GM18951 (cell line): Measurements from ENCODE around the gene TTC9.

ENCODE experiments used
- POLR2A ChIP-seq: IDR thresholded peaks from 4 replicates; pipeline ENCODE4 v1.6.1; 2011; ENCODE audit warnings: mild to moderate bottlenecking; ENCODE audit not compliant: insufficient read length, insufficient read depth; ENCODE audit errors: extremely low read depth
- in situ Hi-C: fragments of 300-500 bp; cut with MboI; formaldehyde crosslinking; loops from one replicate; pipeline ENCODE4 v1.12.0; 2022; ENCODE audit warnings: low sequenced_read_pairs, mixed read lengths, inconsistent platforms; ENCODE audit not compliant: unreplicated experiment

TTC9 gene

GRCh38 chr14:70680748-70681147 lies 39.0 kb downstream of the TTC9 start:
- in situ Hi-C loops: no loop called here
- TF ChIP-seq POLR2A: no peak

GRCh38 chr14:70683983-70684382 lies 42.3 kb downstream of the TTC9 start:
- in situ Hi-C loops: no loop called here
- TF ChIP-seq POLR2A: no peak

GRCh38 chr14:70685474-70686197 lies 43.9 kb downstream of the TTC9 start:
- in situ Hi-C loops: no loop called here
- no peak for TF ChIP-seq POLR2A

- in situ Hi-C loops: no loop called here
- TF ChIP-seq POLR2A: no peak
These were observed 50.5 kb downstream of the TTC9 start for GRCh38 chr14:70692210-70692609.

- TF ChIP-seq POLR2A: no peak
- in situ Hi-C loops: no loop called here
These were observed 54.3 kb downstream of the TTC9 start for GRCh38 chr14:70696026-70696425.

GRCh38 chr14:70697701-70698100 lies 56.0 kb downstream of the TTC9 start:
- no peak for TF ChIP-seq POLR2A
- in situ Hi-C loops: no loop called here

GRCh38 chr14:70698288-70698687 lies 56.6 kb downstream of the TTC9 start:
- TF ChIP-seq POLR2A: no peak
- in situ Hi-C loops: no loop called here

- no peak for TF ChIP-seq POLR2A
- in situ Hi-C loops: loop anchor here (25.0 kb wide), 1 partner anchor 263 kb away; no protein-coding TSS in a partner anchor
These were observed 57.9 kb downstream of the TTC9 start for GRCh38 chr14:70699646-70700045.

- in situ Hi-C loops: loop anchor here (25.0 kb wide), 1 partner anchor 261 kb away; no protein-coding TSS in a partner anchor
These were observed 59.4 kb downstream of the TTC9 start for GRCh38 chr14:70700955-70701585.

GRCh38 chr14:70701610-70702009 lies 59.9 kb downstream of the TTC9 start:
- no peak for TF ChIP-seq POLR2A
- in situ Hi-C loops: loop anchor here (25.0 kb wide), 1 partner anchor 261 kb away; no protein-coding TSS in a partner anchor

More at GRCh38 chr14:70700955-70701585, 59.4 kb downstream of the TTC9 start:
- no peak for TF ChIP-seq POLR2A

GRCh38 chr14:70702161-70702560 lies 60.4 kb downstream of the TTC9 start:
- in situ Hi-C loops: loop anchor here (25.0 kb wide), 1 partner anchor 260 kb away; no protein-coding TSS in a partner anchor
- TF ChIP-seq POLR2A: no peak

GRCh38 chr14:70703621-70704168 lies 62.0 kb downstream of the TTC9 start:
- in situ Hi-C loops: loop anchor here (25.0 kb wide), 1 partner anchor 259 kb away; no protein-coding TSS in a partner anchor

GRCh38 chr14:70704960-70705359 lies 63.2 kb downstream of the TTC9 start:
- no peak for TF ChIP-seq POLR2A
- in situ Hi-C loops: loop anchor here (25.0 kb wide), 1 partner anchor 257 kb away; no protein-coding TSS in a partner anchor

GRCh38 chr14:70706177-70706576 lies 64.5 kb downstream of the TTC9 start:
- no peak for TF ChIP-seq POLR2A
- in situ Hi-C loops: loop anchor here (25.0 kb wide), 1 partner anchor 256 kb away; no protein-coding TSS in a partner anchor
